ENCODE data around the gene UBAC2. TPM values are rescaled to one million over a fixed set of nuclear protein-coding genes. Genes with fewer than 3 reads are reported as not detected.

Gene UBAC2
- total and polyA plus RNA-seq, 2 of the 8 experiments (the other 6 are each of a cell fraction or from before 2014, with no cell fraction given): 75.9 to 76.9 TPM

- H4K8ac ChIP-seq (ENCODE audit: extremely low read depth, insufficient read depth, low read length): no peak overlapping the region
- no peak overlapping the region for H2BK120ac ChIP-seq (replicated peaks; ENCODE audit: low read depth, low read length)
- no peaks in the 10 kb centered on the region for H3K27me3 ChIP-seq (replicated peaks in 1 of 4; ENCODE audit: control insufficient read depth in 3 of 4, extremely low read depth in 1 of 4, insufficient read depth in 3 of 4, low read length in 3 of 4)
- H2AK5ac ChIP-seq (ENCODE audit: low read depth, low read length): no peak overlapping the region
- FAIRE-seq (no peak), DNase-seq (ENCODE audit: low read depth in 1 of 2, low spot score in 2 of 2) (no peak)
- no peaks in the 10 kb centered on the region for H3K79me2 ChIP-seq (ENCODE audit: control insufficient read depth in 1 of 2, insufficient read depth in 2 of 2, low read length in 2 of 2)
- no peaks in the 10 kb centered on the region for H3K4me1 ChIP-seq (replicated peaks in 1 of 4; ENCODE audit: control insufficient read depth in 3 of 4, insufficient read depth in 4 of 4, low read length in 3 of 4)
- no peak overlapping the region for H2BK5ac ChIP-seq (ENCODE audit: low read depth, low read length)
- H3K27ac ChIP-seq (ENCODE audit: low read depth, low read length): no peak overlapping the region
- H2BK12ac ChIP-seq (ENCODE audit: low read depth, low read length): no peak overlapping the region
- no peak overlapping the region for H3K23ac ChIP-seq (ENCODE audit: insufficient read length)
- ChIA-PET CTCF (ENCODE audit: partially characterized antibody) (interaction anchor here (1.2 to 16.2 kb wide), 7 partner anchors 9 to 122 kb away, joined by 3 to 227 read pairs (median 8); no protein-coding TSS in a partner anchor), POLR2A (ENCODE audit: partially characterized antibody) (no interaction called here)
- no peak overlapping the region for H3K4me2 ChIP-seq (ENCODE audit: insufficient read depth in 1 of 2, low read depth in 2 of 2, low read length in 2 of 2)
- H2BK20ac ChIP-seq (ENCODE audit: low read length): no peak overlapping the region
- no peak overlapping the region for H3K56ac ChIP-seq (replicated peaks; ENCODE audit: insufficient read length, low read depth, low read length)
- H3K79me1 ChIP-seq (ENCODE audit: low read depth, low read length): no peaks in the 10 kb centered on the region
- H3K4ac ChIP-seq (replicated peaks; ENCODE audit: insufficient read length, low read depth, low read length): no peak overlapping the region
- H4K5ac ChIP-seq (ENCODE audit: insufficient read length, low read depth, low read length): no peak overlapping the region
- H3K36me3 ChIP-seq (ENCODE audit: control insufficient read depth in 2 of 4, insufficient read depth in 4 of 4, low read length in 3 of 4): no peaks in the 10 kb centered on the region
- no peak overlapping the region for H3K14ac ChIP-seq (ENCODE audit: insufficient read length)
- H4K20me1 ChIP-seq (replicated peaks in 1 of 2; ENCODE audit: control insufficient read depth in 1 of 2, insufficient read depth in 2 of 2, low read length in 2 of 2): no peaks in the 10 kb centered on the region
- no peak overlapping the region for H3K9ac ChIP-seq (replicated peaks in 1 of 4; ENCODE audit: extremely low read depth in 1 of 4, low read depth in 3 of 4, low read length in 3 of 4)
- no peak overlapping the region for H2AFZ ChIP-seq (ENCODE audit: low read length)
- no peak overlapping the region for H3K4me3 ChIP-seq (ENCODE audit: extremely low read depth in 1 of 4, insufficient read depth in 2 of 4, low read depth in 3 of 4, low read length in 4 of 4)
- H3K9me3 ChIP-seq (ENCODE audit: insufficient read depth in 2 of 2, low read depth in 1 of 2, low read length in 1 of 2): no peaks in the 10 kb centered on the region
- H4K91ac ChIP-seq (replicated peaks; ENCODE audit: insufficient read length, low read length): no peak overlapping the region
- H2BK15ac ChIP-seq (ENCODE audit: low read length): no peak overlapping the region
- no peak overlapping the region for H3K18ac ChIP-seq (ENCODE audit: extremely low read depth, low read length)
- WGBS, 2 experiments (ENCODE audit: extremely low coverage in 1 of 2, insufficient coverage in 1 of 2, insufficient read length in 1 of 2, insufficient replicate concordance in 2 of 2, low coverage in 1 of 2, low lambda C conversion rate in 2 of 2, missing lambda C conversion rate in 1 of 2): 81% methylated on average over 11 of the region's 11 CpGs; no CpG with 5 or more reads in 1 of the 2 experiments
- H3K23me2 ChIP-seq (ENCODE audit: low read depth, low read length): no peaks in the 10 kb centered on the region
- no peak for TF ChIP-seq RFX5 (IDR thresholded peaks at IDR 0.05; ENCODE audit: borderline replicate concordance, low read depth, low read length)
- TF ChIP-seq SIN3A (conservative IDR thresholded peaks at IDR 0.05 in 1 of 2, IDR thresholded peaks at IDR 0.05 in 1 of 2; ENCODE audit: low read depth in 1 of 2, low read length in 2 of 2): no peak
- TF ChIP-seq POLR2A (IDR thresholded peaks at IDR 0.05; ENCODE audit: control extremely low read depth in 1 of 2, low read depth in 2 of 2, low read length in 2 of 2): no peak
- TF ChIP-seq, protein P1, sequence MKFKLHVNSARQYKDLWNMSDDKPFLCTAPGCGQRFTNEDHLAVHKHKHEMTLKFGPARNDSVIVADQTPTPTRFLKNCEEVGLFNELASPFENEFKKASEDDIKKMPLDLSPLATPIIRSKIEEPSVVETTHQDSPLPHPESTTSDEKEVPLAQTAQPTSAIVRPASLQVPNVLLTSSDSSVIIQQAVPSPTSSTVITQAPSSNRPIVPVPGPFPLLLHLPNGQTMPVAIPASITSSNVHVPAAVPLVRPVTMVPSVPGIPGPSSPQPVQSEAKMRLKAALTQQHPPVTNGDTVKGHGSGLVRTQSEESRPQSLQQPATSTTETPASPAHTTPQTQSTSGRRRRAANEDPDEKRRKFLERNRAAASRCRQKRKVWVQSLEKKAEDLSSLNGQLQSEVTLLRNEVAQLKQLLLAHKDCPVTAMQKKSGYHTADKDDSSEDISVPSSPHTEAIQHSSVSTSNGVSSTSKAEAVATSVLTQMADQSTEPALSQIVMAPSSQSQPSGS (IDR thresholded peaks at IDR 0.05; ENCODE audit: low read length): no peak
- no peak for TF ChIP-seq SAP30 (IDR thresholded peaks at IDR 0.05; ENCODE audit: insufficient read depth, insufficient replicate concordance, low read length)
- TF ChIP-seq CREB1 (IDR thresholded peaks at IDR 0.05): no peak
- TF ChIP-seq SRF (IDR thresholded peaks at IDR 0.05; ENCODE audit: low read depth, low read length): no peak
- TF ChIP-seq NANOG (IDR thresholded peaks at IDR 0.05; ENCODE audit: insufficient read depth, low read depth, low read length, poor library complexity, severe bottlenecking): no peak
- TF ChIP-seq JUND (IDR thresholded peaks at IDR 0.05; ENCODE audit: low read length): no peak
- no peak for TF ChIP-seq CHD2 (IDR thresholded peaks at IDR 0.05; ENCODE audit: low read length)
- TF ChIP-seq SUZ12 (IDR thresholded peaks at IDR 0.05; ENCODE audit: low read length): no peak
- TF ChIP-seq, protein P2, sequence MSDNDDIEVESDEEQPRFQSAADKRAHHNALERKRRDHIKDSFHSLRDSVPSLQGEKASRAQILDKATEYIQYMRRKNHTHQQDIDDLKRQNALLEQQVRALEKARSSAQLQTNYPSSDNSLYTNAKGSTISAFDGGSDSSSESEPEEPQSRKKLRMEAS (IDR thresholded peaks at IDR 0.05): no peak
Measured at GRCh38 chr13:99391781-99392469, 191.3 kb downstream of the UBAC2 start.
